ENCODE data around the gene H6PD.
A peak's percentile ranks its signal among the peaks of the same experiment; 100 is the strongest.

H6PD gene

GRCh38 chr1:9291914-9292360 is 57.4 kb downstream of the H6PD start:
- H3K4me3 ChIP-seq (ENCODE audit: low read length) = peak overlapping the region; percentile 50
- TF ChIP-seq CTCF (IDR thresholded peaks at IDR 0.05; ENCODE audit: insufficient read depth, low read depth, low read length, missing control alignments) = no peak
- DNase-seq (ENCODE audit: low read depth) = peak; percentile 72

GRCh38 chr1:9292361-9293240 is 58.0 kb downstream of the H6PD start, which contains the start of gene SPSB1:
SPSB1 (plus strand) TSS chr1:9292894; CDS start chr1:9355892, 62,998 bp downstream.
- peak; percentile 83 for DNase-seq (ENCODE audit: low read depth)
- H3K4me3 ChIP-seq (ENCODE audit: low read length) = peak within 1 kb of the TSS; percentile 80
- TF ChIP-seq CTCF (IDR thresholded peaks at IDR 0.05; ENCODE audit: insufficient read depth, low read depth, low read length, missing control alignments) = no peak

GRCh38 chr1:9293241-9293532 is 58.6 kb downstream of the H6PD start:
- no peak for DNase-seq (ENCODE audit: low read depth)
- TF ChIP-seq CTCF (IDR thresholded peaks at IDR 0.05; ENCODE audit: insufficient read depth, low read depth, low read length, missing control alignments) = no peak
- peak overlapping the region; percentile 80 for H3K4me3 ChIP-seq (ENCODE audit: low read length)

- peak; percentile 52 for DNase-seq (ENCODE audit: low read depth)
- peak overlapping the region; percentile 80 for H3K4me3 ChIP-seq (ENCODE audit: low read length)
- TF ChIP-seq CTCF (IDR thresholded peaks at IDR 0.05; ENCODE audit: insufficient read depth, low read depth, low read length, missing control alignments) = no peak
These were observed 59.2 kb downstream of the H6PD start for GRCh38 chr1:9293533-9294404.

GRCh38 chr1:9294405-9294773 is 59.8 kb downstream of the H6PD start:
- TF ChIP-seq CTCF (IDR thresholded peaks at IDR 0.05; ENCODE audit: insufficient read depth, low read depth, low read length, missing control alignments) = no peak
- peak overlapping the region; percentile 80 for H3K4me3 ChIP-seq (ENCODE audit: low read length)
- peak; percentile 84 for DNase-seq (ENCODE audit: low read depth)

- H3K4me3 ChIP-seq (ENCODE audit: low read length) = peak overlapping the region; percentile 80
- no peak for TF ChIP-seq CTCF (IDR thresholded peaks at IDR 0.05; ENCODE audit: insufficient read depth, low read depth, low read length, missing control alignments)
- peak; percentile 44 for DNase-seq (ENCODE audit: low read depth)
These were observed 60.5 kb downstream of the H6PD start for GRCh38 chr1:9294910-9295636.

Measured in epithelial cell of esophagus (primary cell).